Measurements from ENCODE around the gene ZNF581. TPM values are rescaled to one million over a fixed set of nuclear protein-coding genes. Genes with fewer than 3 reads are reported as not detected.

The ZNF581 gene
- total RNA-seq, 1 experiment from 2014 or later: 65.1 TPM

DNA sequence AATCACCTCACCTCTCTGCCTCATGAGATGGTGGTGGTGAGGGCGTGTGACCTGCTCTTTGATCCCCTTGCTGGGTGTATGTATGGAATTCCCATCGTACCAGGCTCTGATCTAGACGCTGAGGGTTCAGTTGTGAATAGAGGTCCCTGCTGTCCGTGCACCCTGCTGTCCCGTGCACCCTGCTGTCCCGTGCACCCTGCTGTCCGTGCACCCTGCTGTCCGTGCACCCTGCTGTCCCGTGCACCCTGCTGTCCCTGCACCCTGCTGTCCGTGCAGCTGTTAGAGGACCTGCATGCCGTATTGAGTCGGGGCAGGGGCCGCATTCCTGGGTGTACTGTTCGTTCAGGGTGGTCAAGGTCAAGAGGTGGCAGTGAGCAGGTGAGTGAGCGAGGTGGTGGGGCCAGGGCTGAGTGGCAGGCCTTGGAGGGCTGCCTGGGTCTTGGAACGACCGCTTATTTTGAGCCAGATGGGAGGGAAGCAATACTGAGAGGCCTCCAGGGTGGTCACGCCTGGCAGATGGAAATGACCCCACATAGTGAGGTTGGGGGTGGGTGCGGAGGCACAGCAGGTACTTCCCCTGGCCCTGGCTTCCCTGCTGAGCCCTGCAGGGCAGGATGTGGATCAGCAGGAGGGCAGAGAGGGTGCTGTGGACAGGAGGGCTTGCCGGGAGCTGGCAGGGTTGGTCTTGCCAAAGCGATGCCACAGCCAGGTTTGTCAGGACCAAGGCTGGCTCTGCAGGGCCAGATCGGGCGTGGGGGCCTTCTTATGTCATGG is 27.0 kb downstream of the ZNF581 start:
- Histone ChIP-seq H3K9me3 (ENCODE audit: control insufficient read depth, low read depth, low read length) (no peaks in the 10 kb centered on the region), H4K20me1 (ENCODE audit: control insufficient read depth, insufficient read depth, insufficient read length) (no peaks in the 10 kb centered on the region), H2BK5ac (ENCODE audit: insufficient read length, low read length) (no peak overlapping the region), H4K8ac (replicated peaks; ENCODE audit: insufficient read length, low read depth, low read length) (no peak overlapping the region), H3K79me1 (ENCODE audit: insufficient read depth, low read depth, low read length, poor library complexity, severe bottlenecking) (no peaks in the 10 kb centered on the region), H3K4me1 (ENCODE audit: insufficient read depth, low read length) (no peaks in the 10 kb centered on the region), H3K4me2 (ENCODE audit: insufficient read depth, insufficient read length, low read length) (no peak overlapping the region), H3K23ac (ENCODE audit: insufficient read length, low read depth, low read length) (no peak overlapping the region), H3K27ac (ENCODE audit: insufficient read length, low read depth, low read length) (no peak overlapping the region), H3T11ph (ENCODE audit: low read length) (no peak overlapping the region), H3K14ac (ENCODE audit: insufficient read depth, low read length) (no peak overlapping the region), H2AFZ (ENCODE audit: low read length) (no peak overlapping the region), H3K56ac (ENCODE audit: insufficient read length, low read depth, low read length) (no peak overlapping the region), H4K91ac (ENCODE audit: insufficient read length, low read depth, low read length) (no peak overlapping the region), H4K5ac (ENCODE audit: insufficient read length, low read depth, low read length) (no peak overlapping the region), H3K27me3 (ENCODE audit: insufficient read depth, low read length) (no peaks in the 10 kb centered on the region), H2AK5ac (ENCODE audit: insufficient read length, low read length) (no peak overlapping the region), H3K23me2 (ENCODE audit: insufficient read length, low read depth, low read length, poor library complexity, severe bottlenecking) (peaks cover under 1% of the 10 kb centered on the region), H3K9ac (ENCODE audit: extremely low read depth, insufficient read length, low read length) (no peak overlapping the region), H2BK20ac (ENCODE audit: low read depth, low read length, poor library complexity, severe bottlenecking) (no peak overlapping the region), H3K79me2 (ENCODE audit: insufficient read depth, low read length) (peaks cover 5% of the 10 kb centered on the region; the same call in 1 of the 2 replicates), H2BK15ac (ENCODE audit: low read depth, low read length) (no peak overlapping the region), H2BK12ac (ENCODE audit: insufficient read length, low read depth, low read length) (no peak overlapping the region), H3K18ac (ENCODE audit: insufficient read length, low read depth, low read length) (no peak overlapping the region), H3K4ac (ENCODE audit: low read depth, low read length) (no peak overlapping the region), H2BK120ac (ENCODE audit: low read depth, low read length, poor library complexity, severe bottlenecking) (no peak overlapping the region)
- peak; percentile 72 for DNase-seq
- H3K4me3 Mint-ChIP-seq: peak overlapping the region in 1 of 2 experiments; percentile 38; a peak in 2 of 5 replicates
- peaks cover 53 to 79% (median 71%) of the 10 kb centered on the region in 3 experiments for H3K36me3 Mint-ChIP-seq (ENCODE audit: insufficient read depth in 1 of 3, low read depth in 3 of 3)
- no CpG with 5 or more reads among the region's 23 CpGs for WGBS (ENCODE audit: extremely low coverage, insufficient read length, low lambda C conversion rate)
- peaks cover 27 to 36% of the 10 kb centered on the region in 2 experiments for H3K4me1 Mint-ChIP-seq
- H3K27me3 Mint-ChIP-seq (ENCODE audit: low read depth): no peaks in the 10 kb centered on the region
- peak overlapping the region; percentile 48 to 87 (median 77); a peak in 5 of 7 replicates for H3K27ac Mint-ChIP-seq
- no peaks in the 10 kb centered on the region; a peak in 1 of 5 replicates for H3K9me3 Mint-ChIP-seq
- TF ChIP-seq CTCF (conservative IDR thresholded peaks at IDR 0.05): no peak

Measured in H9 (cell line).